Coronary artery (tissue), 2 donors: ENCODE results near the gene OR6B1.

Experiments used
- DNase-seq: peaks from one replicate; pipeline ENCODE4 v3.0.0-alpha.2; 2017; ENCODE audit warnings: low spot score
- H3K27ac ChIP-seq, 2 donors: fragments of 200-600 bp; sonication (generic); one replicate each; pipeline ENCODE4 v1.5.1; 2016 to 2019
- H3K4me3 ChIP-seq: fragments of 200-600 bp; sonication (generic); 2 replicates; pipeline ENCODE4 v1.5.1; 2016; ENCODE audit warnings: mild to moderate bottlenecking, moderate library complexity
- TF ChIP-seq, protein P1 (sequence below): fragments of 200-600 bp; sonication (generic); IDR thresholded peaks from one replicate; pipeline ENCODE4 v1.5.1; 2019; ENCODE audit warnings: antibody characterized with exemption

OR6B1 gene

DNA sequence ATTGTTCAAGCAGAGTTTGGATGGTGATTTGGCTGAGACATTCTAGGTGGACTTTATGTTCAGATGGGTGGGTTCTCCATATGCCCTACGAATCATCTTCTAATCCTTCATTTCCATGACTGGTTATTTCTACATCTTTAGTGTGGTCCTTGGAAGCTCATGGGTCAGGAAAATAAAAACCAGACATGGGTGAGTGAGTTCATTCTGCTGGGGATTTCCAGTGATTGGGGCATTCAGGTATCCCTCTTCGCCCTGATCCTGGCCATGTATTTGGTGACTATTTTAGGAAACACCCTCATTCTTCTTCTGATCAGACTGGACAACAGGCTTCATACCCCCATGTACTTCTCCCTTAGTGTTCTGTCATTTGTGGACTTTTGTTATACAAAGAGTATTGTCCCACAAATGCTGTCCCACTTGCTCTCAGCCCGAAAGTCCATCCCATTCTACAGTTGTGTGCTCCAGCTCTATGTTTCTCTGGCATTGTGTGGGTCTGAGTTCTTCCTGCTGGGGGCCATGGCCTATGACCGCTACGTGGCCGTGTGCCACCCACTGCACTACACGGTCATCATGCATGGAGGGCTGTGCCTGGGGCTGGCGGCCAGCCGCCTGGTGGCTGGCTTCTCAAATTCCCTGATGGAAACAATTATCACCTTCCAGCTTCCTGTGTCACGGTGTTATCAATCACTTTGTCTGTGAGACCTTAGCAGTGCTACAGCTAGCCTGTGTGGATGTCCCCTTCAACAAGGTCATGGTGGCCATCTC lies 19.2 kb upstream of the OR6B1 start:
- TF ChIP-seq, protein P1, sequence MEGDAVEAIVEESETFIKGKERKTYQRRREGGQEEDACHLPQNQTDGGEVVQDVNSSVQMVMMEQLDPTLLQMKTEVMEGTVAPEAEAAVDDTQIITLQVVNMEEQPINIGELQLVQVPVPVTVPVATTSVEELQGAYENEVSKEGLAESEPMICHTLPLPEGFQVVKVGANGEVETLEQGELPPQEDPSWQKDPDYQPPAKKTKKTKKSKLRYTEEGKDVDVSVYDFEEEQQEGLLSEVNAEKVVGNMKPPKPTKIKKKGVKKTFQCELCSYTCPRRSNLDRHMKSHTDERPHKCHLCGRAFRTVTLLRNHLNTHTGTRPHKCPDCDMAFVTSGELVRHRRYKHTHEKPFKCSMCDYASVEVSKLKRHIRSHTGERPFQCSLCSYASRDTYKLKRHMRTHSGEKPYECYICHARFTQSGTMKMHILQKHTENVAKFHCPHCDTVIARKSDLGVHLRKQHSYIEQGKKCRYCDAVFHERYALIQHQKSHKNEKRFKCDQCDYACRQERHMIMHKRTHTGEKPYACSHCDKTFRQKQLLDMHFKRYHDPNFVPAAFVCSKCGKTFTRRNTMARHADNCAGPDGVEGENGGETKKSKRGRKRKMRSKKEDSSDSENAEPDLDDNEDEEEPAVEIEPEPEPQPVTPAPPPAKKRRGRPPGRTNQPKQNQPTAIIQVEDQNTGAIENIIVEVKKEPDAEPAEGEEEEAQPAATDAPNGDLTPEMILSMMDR: no peak
- DNase-seq: no peak
- H3K4me3 ChIP-seq: no peak overlapping the region
- H3K27ac ChIP-seq: no peak overlapping the region

DNA sequence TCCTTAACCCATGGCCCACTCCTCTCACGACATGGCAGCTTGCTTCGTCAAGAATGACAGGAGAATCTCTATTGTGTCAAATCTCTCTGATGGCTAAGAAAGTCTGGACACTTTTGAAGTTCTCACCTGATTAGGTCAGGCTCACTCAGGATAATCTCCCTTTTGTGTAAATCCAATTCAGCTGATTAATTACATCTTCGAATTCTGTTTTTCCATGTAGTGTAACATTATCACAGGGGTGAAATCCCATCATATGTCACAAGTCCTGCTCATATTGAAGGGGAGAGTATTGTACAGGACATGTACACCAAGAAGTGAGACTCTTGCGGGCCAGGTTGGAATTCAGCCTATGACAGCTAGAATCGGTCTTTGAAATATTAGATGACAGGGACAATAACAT lies 16.2 kb upstream of the OR6B1 start:
- Histone ChIP-seq H3K27ac (no peak overlapping the region), H3K4me3 (no peak overlapping the region)
- no peak for DNase-seq
- TF ChIP-seq, protein P1: no peak

DNA sequence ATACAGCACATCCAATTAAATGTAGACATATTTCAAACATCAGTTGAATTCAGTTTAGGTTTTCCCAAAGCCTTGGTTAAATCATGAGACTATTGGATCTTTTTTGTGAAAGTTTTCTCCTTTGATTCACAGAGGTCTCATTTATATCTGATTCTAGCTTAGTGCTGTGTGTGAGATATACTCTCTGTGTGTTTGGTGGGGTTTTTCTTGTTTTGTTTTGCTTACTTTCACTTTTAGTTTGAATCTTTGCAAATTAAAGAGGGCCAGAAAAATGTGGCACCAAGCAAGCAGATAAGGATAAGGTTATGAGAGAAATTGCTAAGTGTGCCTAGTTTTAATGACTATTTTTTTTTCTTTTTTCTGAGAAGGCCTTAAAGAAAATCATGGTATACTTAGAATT lies 12.6 kb upstream of the OR6B1 start:
- TF ChIP-seq, protein P1: no peak
- no peak for DNase-seq
- Histone ChIP-seq H3K4me3 (no peak overlapping the region), H3K27ac (no peak overlapping the region)

DNA sequence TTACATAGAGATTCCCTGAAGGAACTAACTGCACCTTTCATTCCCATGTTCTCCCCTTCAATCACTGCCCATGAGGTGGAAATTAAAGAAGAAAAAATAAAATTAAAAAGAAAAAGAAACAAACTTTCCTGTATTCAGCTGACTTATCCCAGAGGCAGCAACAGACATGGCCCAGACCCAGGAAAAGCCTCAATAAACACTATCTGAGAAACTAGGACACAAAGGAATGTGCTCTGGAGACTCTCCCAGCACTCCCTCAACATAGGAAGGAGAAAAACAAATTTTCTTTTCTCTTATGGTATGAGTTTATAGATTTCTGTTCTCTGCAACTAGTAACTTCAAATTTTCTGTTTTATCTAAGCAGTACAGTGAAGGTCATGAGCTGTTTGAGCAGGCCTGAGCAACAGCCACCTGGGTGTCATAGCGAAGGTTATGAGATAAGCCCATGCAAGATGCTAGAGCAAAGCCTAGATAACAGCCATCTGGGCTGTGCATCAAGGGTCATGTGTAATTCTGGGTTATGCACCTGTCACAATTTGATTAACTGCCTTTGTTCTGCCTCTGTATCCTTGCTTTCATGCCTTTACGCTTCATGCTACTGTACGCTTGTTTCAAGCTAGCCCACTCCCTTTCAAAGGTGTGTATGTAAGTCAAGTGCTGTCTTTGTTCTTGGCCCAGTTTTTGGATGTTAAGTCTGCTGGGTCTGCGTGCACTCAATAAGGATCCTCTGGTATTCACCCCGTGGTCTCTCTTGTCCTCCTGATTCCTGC lies 11.0 kb upstream of the OR6B1 start:
- no peak for DNase-seq
- Histone ChIP-seq H3K4me3 (no peak overlapping the region), H3K27ac (no peak overlapping the region)
- TF ChIP-seq, protein P1: no peak

DNA sequence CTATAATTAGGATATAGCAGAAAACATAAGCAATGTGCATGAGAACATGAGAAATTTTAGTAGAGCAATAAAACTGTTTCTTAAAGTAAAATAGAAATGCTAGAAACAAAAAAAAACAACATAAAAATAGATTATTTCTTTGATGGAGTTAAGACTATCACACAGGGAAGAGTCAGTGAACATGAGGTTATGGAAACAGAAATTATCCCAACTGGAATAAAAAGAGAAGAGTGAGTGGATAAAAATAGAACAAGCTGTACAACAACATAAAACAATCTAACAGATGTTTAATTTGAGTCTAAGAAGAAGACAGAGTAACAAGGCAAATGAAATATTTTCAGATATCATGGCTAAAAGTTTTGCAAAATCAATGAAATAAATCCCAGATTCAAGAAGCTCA lies 7.5 kb upstream of the OR6B1 start:
- Histone ChIP-seq H3K4me3 (no peak overlapping the region), H3K27ac (no peak overlapping the region)
- TF ChIP-seq, protein P1: no peak
- no peak for DNase-seq

DNA sequence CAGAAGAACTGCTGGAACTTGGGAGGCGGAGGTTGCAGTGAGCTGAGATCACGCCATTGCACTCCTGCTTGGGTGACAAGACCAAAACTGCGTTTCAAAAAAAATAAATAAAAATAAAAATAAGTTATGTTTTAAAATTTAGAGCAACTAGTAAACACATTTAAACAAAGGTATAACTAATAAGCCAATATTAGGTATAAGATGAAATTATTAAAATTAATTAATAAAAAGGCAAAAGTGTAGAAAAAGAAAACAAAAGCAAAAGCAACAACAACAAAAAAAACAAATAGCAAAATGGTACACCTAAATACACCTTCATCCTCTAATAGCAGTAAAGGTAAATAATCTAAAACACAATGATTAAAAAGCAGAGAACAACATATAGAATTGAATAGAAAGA lies 6.2 kb upstream of the OR6B1 start:
- Histone ChIP-seq H3K27ac (no peak overlapping the region), H3K4me3 (no peak overlapping the region)
- no peak for DNase-seq
- TF ChIP-seq, protein P1: no peak

DNA sequence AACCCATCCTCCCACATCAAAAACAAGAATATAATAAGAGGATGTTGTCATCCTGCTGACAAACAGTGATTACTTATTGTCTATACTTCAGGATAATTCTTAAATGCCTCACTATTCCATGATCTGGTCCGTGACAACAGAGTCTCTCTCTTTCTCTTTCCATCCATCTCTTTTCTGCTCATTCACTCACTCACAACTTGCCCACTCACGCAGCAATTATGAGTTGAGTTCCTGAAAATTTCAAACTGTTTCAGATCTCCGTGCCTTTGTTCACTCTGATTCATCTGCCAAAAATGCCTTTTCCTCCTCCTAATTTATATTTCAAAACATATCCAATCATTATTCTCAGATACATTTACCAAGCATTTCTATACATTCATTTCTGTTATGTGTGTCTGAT lies 1.4 kb downstream of the OR6B1 start:
- DNase-seq: no peak
- TF ChIP-seq, protein P1: no peak
- H3K27ac ChIP-seq: no peak overlapping the region
- no peak overlapping the region for H3K4me3 ChIP-seq
